Measurements from ENCODE around the gene NUBP2.

Gene NUBP2

DNA sequence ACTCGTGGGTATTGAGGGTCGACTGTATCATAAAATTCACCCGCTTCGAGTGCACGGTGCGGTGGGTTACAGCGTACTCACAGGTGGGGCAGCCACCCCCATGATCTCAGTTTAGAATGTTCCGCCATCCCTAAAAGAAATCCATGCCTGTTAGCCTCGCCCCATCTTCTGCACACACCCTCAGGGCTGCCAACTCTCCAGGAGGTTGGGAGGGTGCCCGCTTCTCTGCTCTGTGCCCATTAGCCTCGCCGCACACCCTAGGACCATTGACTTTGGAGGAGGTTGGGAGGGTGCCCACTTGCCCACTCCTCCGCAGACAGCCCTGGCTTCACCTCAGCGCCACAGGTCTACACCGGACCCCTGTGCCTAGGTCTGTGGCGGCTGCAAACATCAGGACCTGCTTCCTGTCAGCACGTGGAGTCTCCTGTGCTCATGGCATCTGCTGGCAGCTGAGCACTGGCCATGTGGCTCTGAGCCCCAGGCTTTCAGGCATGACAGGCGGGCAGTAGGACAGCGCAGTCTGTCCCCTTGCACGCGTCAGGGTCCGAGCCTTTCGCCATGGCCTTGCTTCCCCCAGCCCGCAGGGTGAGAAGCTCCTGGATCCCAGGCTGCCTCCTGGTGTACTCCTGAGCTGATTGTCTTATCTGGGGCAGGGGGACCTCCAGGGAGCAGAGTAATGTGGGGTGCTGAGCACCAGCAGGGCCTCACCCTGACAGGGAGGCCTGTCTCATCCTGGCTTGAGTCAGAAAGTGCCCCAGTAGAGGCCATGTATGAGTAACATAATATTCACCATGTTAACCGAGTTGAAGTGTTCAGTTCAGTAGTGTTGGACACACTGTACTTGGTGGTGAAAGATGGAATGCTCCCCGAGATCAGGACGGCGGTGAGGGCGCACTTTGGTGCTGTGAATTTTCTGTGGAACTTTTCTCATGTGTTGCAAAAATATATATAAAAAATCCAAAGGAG is 33.3 kb upstream of the NUBP2 start:
- no peak overlapping the region for H3K4me3 ChIP-seq (ENCODE audit: low read depth, low read length)
- no peak for TF ChIP-seq CTCF (IDR thresholded peaks at IDR 0.05; ENCODE audit: low read depth, low read length, missing control alignments)
- DNase-seq (ENCODE audit: low read depth): no peak

GRCh38 chr16:1751946-1752345 is 30.8 kb upstream of the NUBP2 start:
- H3K4me3 ChIP-seq (ENCODE audit: low read depth, low read length): no peak overlapping the region
- DNase-seq (ENCODE audit: low read depth): no peak
- no peak for TF ChIP-seq CTCF (IDR thresholded peaks at IDR 0.05; ENCODE audit: low read depth, low read length, missing control alignments)

DNA sequence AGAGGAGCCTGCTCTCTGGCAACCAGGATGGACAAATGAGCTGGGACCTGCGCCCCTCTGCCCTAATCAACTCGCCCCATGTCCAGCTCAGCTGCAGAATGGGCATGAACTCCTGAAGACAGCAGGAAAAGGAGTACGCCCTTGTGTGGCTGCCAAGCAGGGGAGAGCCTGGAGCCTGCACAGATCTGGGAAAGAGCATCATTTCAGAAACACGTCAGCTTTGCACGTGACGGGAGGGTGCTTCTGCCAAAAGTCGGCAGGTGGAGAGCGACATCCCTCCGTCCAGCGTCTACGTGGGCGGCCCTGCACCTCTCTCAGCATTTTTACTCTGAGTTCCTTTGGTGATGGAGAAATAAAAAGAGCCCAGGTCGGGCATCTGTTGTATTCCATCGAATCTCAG is 29.9 kb upstream of the NUBP2 start:
- TF ChIP-seq CTCF (IDR thresholded peaks at IDR 0.05; ENCODE audit: low read depth, low read length, missing control alignments): no peak
- no peak for DNase-seq (ENCODE audit: low read depth)
- H3K4me3 ChIP-seq (ENCODE audit: low read depth, low read length): no peak overlapping the region

- TF ChIP-seq CTCF (IDR thresholded peaks at IDR 0.05; ENCODE audit: low read depth, low read length, missing control alignments): no peak
- H3K4me3 ChIP-seq (ENCODE audit: low read depth, low read length): no peak overlapping the region
- no peak for DNase-seq (ENCODE audit: low read depth)
These were observed 28.6 kb upstream of the NUBP2 start for GRCh38 chr16:1754204-1754603.

DNA sequence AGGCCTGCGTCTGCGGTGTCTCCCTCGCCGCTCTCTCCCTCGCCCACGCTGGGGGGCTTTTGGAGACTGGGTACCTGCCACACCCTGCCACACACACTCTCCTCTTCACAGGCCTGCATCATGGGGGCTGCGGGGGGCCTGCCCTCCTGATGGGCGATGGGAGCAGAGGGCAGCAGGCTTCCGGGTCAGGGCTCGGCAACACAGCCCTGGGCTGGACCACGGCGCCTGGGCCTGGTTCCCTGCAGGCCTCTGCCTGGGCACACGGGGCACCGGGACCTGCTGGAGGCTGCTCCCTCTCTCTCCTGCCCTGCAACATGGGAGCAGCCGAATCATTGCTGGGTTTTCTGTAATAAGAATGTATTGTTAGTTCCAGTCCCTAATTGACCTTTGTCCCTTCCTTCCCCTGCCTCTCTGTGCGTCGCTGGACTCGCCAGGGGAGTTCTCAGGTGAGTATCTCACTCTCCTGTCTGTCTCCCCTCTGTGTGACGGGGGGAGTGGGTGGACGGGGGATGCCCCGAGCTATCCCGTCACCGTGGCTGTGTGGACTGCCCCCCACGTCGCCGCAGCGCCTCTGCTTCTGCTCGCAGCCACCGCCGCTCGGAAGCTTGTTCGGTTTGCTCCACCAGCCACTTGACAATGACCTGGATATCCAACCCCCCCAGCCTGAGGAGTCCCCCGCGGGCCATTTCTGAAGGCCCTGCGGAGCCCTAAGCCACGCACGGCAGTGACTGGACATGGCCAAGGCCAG is 24.9 kb upstream of the NUBP2 start:
- no peak overlapping the region for H3K4me3 ChIP-seq (ENCODE audit: low read depth, low read length)
- no peak for DNase-seq (ENCODE audit: low read depth)
- no peak for TF ChIP-seq CTCF (IDR thresholded peaks at IDR 0.05; ENCODE audit: low read depth, low read length, missing control alignments)

DNA sequence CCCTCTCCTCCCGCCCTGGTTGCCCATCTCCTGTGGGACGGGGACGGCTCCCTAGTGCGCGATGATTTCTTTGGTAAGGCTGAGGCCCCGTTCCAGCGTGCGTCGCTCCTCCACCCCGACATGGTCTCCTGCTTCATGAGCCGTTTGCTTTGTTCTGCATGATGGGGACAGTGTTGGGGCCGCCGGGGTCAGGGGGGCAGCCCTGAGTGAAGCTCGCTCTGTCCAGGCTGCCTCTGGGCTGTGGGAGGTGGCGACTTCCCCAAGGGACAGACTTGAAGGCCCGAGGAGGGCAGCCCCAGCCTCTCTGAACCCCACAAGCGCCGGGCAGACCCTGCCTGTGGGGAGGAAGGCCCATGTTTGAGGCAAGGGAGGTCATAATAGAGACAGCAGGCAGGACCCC is 23.8 kb upstream of the NUBP2 start:
- TF ChIP-seq CTCF (IDR thresholded peaks at IDR 0.05; ENCODE audit: low read depth, low read length, missing control alignments): no peak

More for the DNA sequence above, 23.8 kb upstream of the NUBP2 start:
- no peak for DNase-seq (ENCODE audit: low read depth)
- H3K4me3 ChIP-seq (ENCODE audit: low read depth, low read length): no peak overlapping the region
